ENCODE measurements around the gene NHEJ1.
A peak's percentile ranks its signal among the peaks of the same experiment; 100 is the strongest.

NHEJ1 gene

GRCh38 chr2:219182331-219183150, 21.9 kb upstream of the NHEJ1 start:
- no peak for DNase-seq (ENCODE audit: low read depth)

GRCh38 chr2:219181531-219181930, 20.9 kb upstream of the NHEJ1 start:
- no peak for DNase-seq (ENCODE audit: low read depth)

- no peak for DNase-seq (ENCODE audit: low read depth)
Measured at GRCh38 chr2:219180961-219181360, 20.3 kb upstream of the NHEJ1 start.

- DNase-seq (ENCODE audit: low read depth): no peak
Measured at GRCh38 chr2:219179601-219180465, 19.2 kb upstream of the NHEJ1 start.

- DNase-seq (ENCODE audit: low read depth): no peak
Measured at GRCh38 chr2:219178377-219179175, 18.0 kb upstream of the NHEJ1 start.

- DNase-seq (ENCODE audit: low read depth): peak; percentile 79
Measured at GRCh38 chr2:219177552-219178376, 17.1 kb upstream of the NHEJ1 start, which contains the start of gene RETREG2. Gene RETREG2, plus strand, starts transcription at chr2:219178275. Its CDS starts 78 bp downstream, at chr2:219178353.

GRCh38 chr2:219176818-219177551, 16.4 kb upstream of the NHEJ1 start, which contains the start of gene CNPPD1:
Gene CNPPD1, minus strand, starts transcription at chr2:219176925. Its CDS starts 97 bp downstream, at chr2:219176828.
- peak; percentile 67 for DNase-seq (ENCODE audit: low read depth)

GRCh38 chr2:219175928-219176817, 15.6 kb upstream of the NHEJ1 start:
- no peak for DNase-seq (ENCODE audit: low read depth)

GRCh38 chr2:219175486-219175885, 14.9 kb upstream of the NHEJ1 start:
- no peak for DNase-seq (ENCODE audit: low read depth)

GRCh38 chr2:219174801-219175200, 14.2 kb upstream of the NHEJ1 start:
- DNase-seq (ENCODE audit: low read depth): no peak

- DNase-seq (ENCODE audit: low read depth): no peak
Measured at GRCh38 chr2:219174146-219174545, 13.5 kb upstream of the NHEJ1 start.

GRCh38 chr2:219173176-219173575, 12.6 kb upstream of the NHEJ1 start:
- no peak for DNase-seq (ENCODE audit: low read depth)

GRCh38 chr2:219172231-219173154, 11.9 kb upstream of the NHEJ1 start:
- no peak for DNase-seq (ENCODE audit: low read depth)

GRCh38 chr2:219171231-219171651, 10.6 kb upstream of the NHEJ1 start:
- peak; percentile 94 for DNase-seq (ENCODE audit: low read depth)

GRCh38 chr2:219169930-219170654, 9.5 kb upstream of the NHEJ1 start, which contains the start of gene SLC23A3:
Gene SLC23A3, minus strand, starts transcription at chr2:219170029. Its CDS starts 45 bp downstream, at chr2:219169984.
- DNase-seq (ENCODE audit: low read depth): no peak

- DNase-seq (ENCODE audit: low read depth): no peak
Measured at GRCh38 chr2:219168932-219169331, 8.3 kb upstream of the NHEJ1 start.

GRCh38 chr2:219168526-219168925, 7.9 kb upstream of the NHEJ1 start:
- no peak for DNase-seq (ENCODE audit: low read depth)

All from stromal cell of bone marrow (primary cell).